HepG2 (cell line): ENCODE results near the gene GPR148. TPM values are rescaled to one million over a fixed set of nuclear protein-coding genes. Genes with fewer than 3 reads are reported as not detected.

Experiments
- ARID3A ChIP-seq: IDR thresholded peaks from 2 replicates; pipeline ENCODE4 v1.6.1; 2012; ENCODE audit warnings: low read depth, low read length, improper control_type of control experiment
- ETV6 ChIP-seq: sonication (generic); formaldehyde crosslinking; conservative IDR thresholded peaks from 2 replicates; pipeline ENCODE4 v1.4.0; 2020; ENCODE audit warnings: missing genetic modification reagents
- FLYWCH1 ChIP-seq: sonication (generic); formaldehyde crosslinking; IDR thresholded peaks from 2 replicates; pipeline ENCODE4 v1.8.1; 2023; ENCODE audit warnings: mild to moderate bottlenecking, missing genetic modification reagents
- FOSL1 ChIP-seq: sonication (generic); formaldehyde crosslinking; IDR thresholded peaks from 2 replicates; pipeline ENCODE4 v1.9.0; 2021; ENCODE audit warnings: missing genetic modification reagents, borderline replicate concordance
- FOXO1 ChIP-seq: sonication (generic); formaldehyde crosslinking; IDR thresholded peaks from 2 replicates; pipeline ENCODE4 v1.4.0; 2020; ENCODE audit warnings: missing genetic modification reagents
- GFI1 ChIP-seq: sonication (generic); formaldehyde crosslinking; IDR thresholded peaks from 2 replicates; pipeline ENCODE4 v1.5.0; 2020; ENCODE audit warnings: missing genetic modification reagents, mild to moderate bottlenecking, borderline replicate concordance
- HNF1B ChIP-seq: sonication (generic); formaldehyde crosslinking; IDR thresholded peaks from 2 replicates; pipeline ENCODE4 v1.5.1; 2020; ENCODE audit warnings: mild to moderate bottlenecking, moderate library complexity, missing genetic modification reagents
- JUND ChIP-seq: sonication (generic); formaldehyde crosslinking; IDR thresholded peaks from 2 replicates; pipeline ENCODE4 v1.8.0; 2022; ENCODE audit warnings: mild to moderate bottlenecking, missing genetic modification reagents
- MXI1 ChIP-seq: IDR thresholded peaks from 3 replicates; pipeline ENCODE4 v1.6.1; 2012; ENCODE audit warnings: low read depth, low read length, inconsistent platforms, borderline replicate concordance
- PLRG1 ChIP-seq: fragments of 450-650 bp; conservative IDR thresholded peaks from 2 replicates; pipeline ENCODE4 v1.6.1; 2016
- SALL2 ChIP-seq: sonication (generic); formaldehyde crosslinking; IDR thresholded peaks from 2 replicates; pipeline ENCODE4 v1.8.1; 2023; ENCODE audit warnings: mild to moderate bottlenecking, missing genetic modification reagents, inconsistent platforms
- SNAPC4 ChIP-seq: sonication (generic); formaldehyde crosslinking; IDR thresholded peaks from 2 replicates; pipeline ENCODE4 v1.4.0; 2020; ENCODE audit warnings: mild to moderate bottlenecking, missing genetic modification reagents
- THAP9 ChIP-seq: sonication (generic); formaldehyde crosslinking; IDR thresholded peaks from 2 replicates; pipeline ENCODE4; 2020; ENCODE audit warnings: missing genetic modification reagents, mild to moderate bottlenecking, borderline replicate concordance
- ZBTB1 ChIP-seq: sonication (generic); formaldehyde crosslinking; IDR thresholded peaks from 2 replicates; pipeline ENCODE4 v1.4.0; 2020; ENCODE audit warnings: missing genetic modification reagents, borderline replicate concordance
- ZBTB42 ChIP-seq: sonication (generic); formaldehyde crosslinking; IDR thresholded peaks from 2 replicates; pipeline ENCODE4 v1.5.0; 2020; ENCODE audit warnings: mild to moderate bottlenecking, missing genetic modification reagents
- ZNF101 ChIP-seq: sonication (generic); formaldehyde crosslinking; IDR thresholded peaks from 2 replicates; pipeline ENCODE4 v1.4.0; 2020; ENCODE audit warnings: mild to moderate bottlenecking, low read depth, missing genetic modification reagents, borderline replicate concordance
- ZNF282 ChIP-seq: fragments of 450-650 bp; IDR thresholded peaks from 2 replicates; pipeline ENCODE4 v1.6.1; 2018; ENCODE audit not compliant: partially characterized antibody
- ZNF362 ChIP-seq: sonication (generic); formaldehyde crosslinking; IDR thresholded peaks from 2 replicates; pipeline ENCODE4 v1.4.0; 2020; ENCODE audit warnings: missing genetic modification reagents, mild to moderate bottlenecking, borderline replicate concordance
- ZNF549 ChIP-seq: sonication (generic); formaldehyde crosslinking; IDR thresholded peaks from 2 replicates; pipeline ENCODE4 v1.5.0; 2020; ENCODE audit warnings: missing genetic modification reagents
- polyA plus RNA-seq, 8 experiments: library from polyadenylated mRNA; depleted of rRNA in 3 of 8; stranded (reverse) in 7 of 8; unstranded in 1 of 8; fragments of >200 nt; fragmentation: Illumina TruSeq in 4 of 8; extraction: Trizol in 4 of 8; gene quantifications; 2 replicates each; pipeline versions ENCODE4 v1.2.1 to v1.2.3, GENCODE V29; 2011 to 2016; ENCODE audit warnings: low read depth in 4 of 8, missing spikeins in 1 of 8, mixed read lengths in 1 of 8; ENCODE audit not compliant: insufficient read depth in 1 of 8
- total RNA-seq, 5 experiments: library from RNA; depleted of rRNA; stranded (reverse); fragments of >200 nt; fragmentation: Illumina TruSeq; extraction: Trizol; gene quantifications; 2 replicates each; pipeline ENCODE4 v1.2.3, GENCODE V29; 2016; ENCODE audit warnings: low read depth in 1 of 5

Gene GPR148
- total and polyA plus RNA-seq, 2 of the 13 experiments (the other 11 are each of a cell fraction or from before 2014, with no cell fraction given), result not detected

GRCh38 chr2:130724455-130724854 lies 4.4 kb upstream of the GPR148 start (continued):
- no peak for TF ChIP-seq GFI1
- TF ChIP-seq HNF1B (CRISPR knock-in tag), result no peak
- TF ChIP-seq SNAPC4, result no peak
- no peak for TF ChIP-seq ZBTB1 (CRISPR knock-in tag)
- TF ChIP-seq ETV6 (CRISPR knock-in tag), result no peak
- peak; percentile 95; the same call in 1 of the 2 replicates for TF ChIP-seq PLRG1
- TF ChIP-seq FLYWCH1 (CRISPR knock-in tag), result no peak
- TF ChIP-seq ZNF549, result no peak
- no peak for TF ChIP-seq ARID3A
- TF ChIP-seq JUND (CRISPR knock-in tag), result no peak
- TF ChIP-seq ZNF282, result peak; percentile 96
- TF ChIP-seq ZNF362 (CRISPR knock-in tag), result no peak
- no peak for TF ChIP-seq MXI1
- no peak for TF ChIP-seq THAP9 (CRISPR knock-in tag)
- no peak for TF ChIP-seq SALL2 (CRISPR knock-in tag)
- TF ChIP-seq FOXO1 (CRISPR knock-in tag), result no peak
- no peak for TF ChIP-seq FOSL1 (CRISPR knock-in tag)
- no peak for TF ChIP-seq ZNF101 (CRISPR knock-in tag)
- TF ChIP-seq ZBTB42, result no peak
